Kidney (tissue), 14 donors: ENCODE measurements around the gene PDE1C. TPM values are rescaled to one million over a fixed set of nuclear protein-coding genes. Genes with fewer than 3 reads are reported as not detected.

Experiments used
- DNase-seq, 5 donors: peaks; one replicate each; pipeline ENCODE4 v3.0.0-alpha.2; 2013 to 2020
- FAIRE-seq: peaks from 2 replicates; lab custom pipeline; 2012; peaks lifted over from hg19 to GRCh38; lab: Jason Lieb, UNC
- H3K27ac ChIP-seq, 2 donors: one replicate each; pipeline ENCODE4 v1.7.0; 2013; ENCODE audit warnings: low read depth in 2 of 2, low read length in 2 of 2, inconsistent platforms in 1 of 2
- H3K27me3 ChIP-seq: one replicate; pipeline ENCODE4 v1.7.1; 2013; ENCODE audit warnings: low read length, inconsistent platforms; ENCODE audit not compliant: control insufficient read depth, insufficient read depth
- H3K36me3 ChIP-seq, 3 donors: one replicate each; pipeline versions ENCODE4 v1.7.0 to v1.7.1; 2013; ENCODE audit warnings: low read length in 3 of 3, control low read depth in 1 of 3, inconsistent platforms in 1 of 3; ENCODE audit not compliant: insufficient read depth in 3 of 3, control insufficient read depth in 2 of 3
- H3K4me1 ChIP-seq, 3 donors: one replicate each; pipeline versions ENCODE4 v1.7.0 to v1.7.1; 2013; ENCODE audit warnings: low read length in 3 of 3, inconsistent platforms in 1 of 3, low read depth in 1 of 3; ENCODE audit not compliant: control insufficient read depth in 2 of 3, insufficient read depth in 2 of 3
- H3K4me3 ChIP-seq, 3 donors: one replicate each; pipeline versions ENCODE4 v1.7.0 to v1.8.1; 2013; ENCODE audit warnings: low read length in 3 of 3, control low read depth in 1 of 3, inconsistent platforms in 1 of 3
- H3K9ac ChIP-seq, 3 donors: one replicate each; pipeline versions ENCODE4 v1.7.0 to v1.7.1; 2013; ENCODE audit warnings: low read length in 3 of 3, control low read depth in 1 of 3, inconsistent platforms in 1 of 3
- H3K9me3 ChIP-seq, 3 donors: one replicate each; pipeline versions ENCODE4 v1.7.0 to v1.7.1; 2013; ENCODE audit warnings: low read length in 3 of 3, control low read depth in 1 of 3, inconsistent platforms in 1 of 3; ENCODE audit not compliant: control insufficient read depth in 2 of 3, insufficient read depth in 1 of 3
- intact Hi-C: fragments of 100-400 bp; cut with DNase I; formaldehyde crosslinking; loops from one replicate; pipeline ENCODE4 v1.11.1; 2022
- polyA plus RNA-seq: library from polyadenylated mRNA; stranded (reverse); fragments of 350-450 nt; fragmentation: Illumina TruSeq; extraction: RNeasy Lipid Tissue Mini Kit (QIAGEN cat#74804); gene quantifications from one replicate; pipeline ENCODE4 v1.2.3, GENCODE V29; 2014; ENCODE audit warnings: low read depth, low replicate concordance; ENCODE audit not compliant: insufficient read depth
- total RNA-seq: library from RNA; stranded (reverse); fragmentation: NEBNext Ultra II Directional; extraction: Animal tissue kit (Norgen Biotek cat#: 25700); gene quantifications from one replicate; pipeline ENCODE4 v1.2.1, GENCODE V29; 2021
- TF ChIP-seq, protein P1 (sequence below): IDR thresholded peaks from 3 replicates; pipeline ENCODE4 v1.5.1; 2012; ENCODE audit warnings: mild to moderate bottlenecking, moderate library complexity, borderline replicate concordance; ENCODE audit not compliant: insufficient read depth; ENCODE audit errors: extremely low read depth
- donor health status: control.
- donor health status: control.
- donor health status: control.
- donor health status: control.
- donor health status: control.
- donor health status: DM: yes; HTN: yes; CAD: no.
- donor health status: Normal renal cell carcinoma (clear cell type).

PDE1C gene
- total and polyA plus RNA-seq, 2 donors from 2014 or later = 3.3 to 5.5 TPM

DNA sequence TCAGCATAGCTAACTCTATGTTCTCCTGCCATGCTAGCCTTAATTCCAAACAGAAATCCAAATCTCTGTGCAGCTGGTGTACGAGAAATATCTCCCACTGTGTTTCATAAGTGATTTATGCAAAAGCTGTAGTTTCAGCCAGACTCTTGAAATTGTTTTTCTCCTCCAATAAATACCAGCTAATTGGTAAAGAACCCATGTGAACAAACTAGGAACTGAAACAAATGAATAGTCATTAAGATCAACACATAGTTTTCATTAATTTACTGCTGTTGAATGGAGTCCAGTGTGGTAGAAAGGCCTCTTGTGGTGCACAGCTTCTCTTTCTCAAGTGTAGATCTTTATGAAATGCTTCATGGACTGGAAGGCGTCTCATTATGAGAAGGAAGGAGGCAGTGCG is 364.8 kb downstream of the PDE1C start:
- Histone ChIP-seq H3K4me1 (no peaks in the 10 kb centered on the region), H3K36me3 (no peaks in the 10 kb centered on the region), H3K9me3 (no peaks in the 10 kb centered on the region), H3K4me3 (no peak overlapping the region), H3K27ac (no peak overlapping the region), H3K27me3 (no peaks in the 10 kb centered on the region), H3K9ac (no peak overlapping the region)
- DNase-seq (no peak), FAIRE-seq (no peak)
- intact Hi-C loops = no loop called here
- TF ChIP-seq, protein P1, sequence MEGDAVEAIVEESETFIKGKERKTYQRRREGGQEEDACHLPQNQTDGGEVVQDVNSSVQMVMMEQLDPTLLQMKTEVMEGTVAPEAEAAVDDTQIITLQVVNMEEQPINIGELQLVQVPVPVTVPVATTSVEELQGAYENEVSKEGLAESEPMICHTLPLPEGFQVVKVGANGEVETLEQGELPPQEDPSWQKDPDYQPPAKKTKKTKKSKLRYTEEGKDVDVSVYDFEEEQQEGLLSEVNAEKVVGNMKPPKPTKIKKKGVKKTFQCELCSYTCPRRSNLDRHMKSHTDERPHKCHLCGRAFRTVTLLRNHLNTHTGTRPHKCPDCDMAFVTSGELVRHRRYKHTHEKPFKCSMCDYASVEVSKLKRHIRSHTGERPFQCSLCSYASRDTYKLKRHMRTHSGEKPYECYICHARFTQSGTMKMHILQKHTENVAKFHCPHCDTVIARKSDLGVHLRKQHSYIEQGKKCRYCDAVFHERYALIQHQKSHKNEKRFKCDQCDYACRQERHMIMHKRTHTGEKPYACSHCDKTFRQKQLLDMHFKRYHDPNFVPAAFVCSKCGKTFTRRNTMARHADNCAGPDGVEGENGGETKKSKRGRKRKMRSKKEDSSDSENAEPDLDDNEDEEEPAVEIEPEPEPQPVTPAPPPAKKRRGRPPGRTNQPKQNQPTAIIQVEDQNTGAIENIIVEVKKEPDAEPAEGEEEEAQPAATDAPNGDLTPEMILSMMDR = no peak

DNA sequence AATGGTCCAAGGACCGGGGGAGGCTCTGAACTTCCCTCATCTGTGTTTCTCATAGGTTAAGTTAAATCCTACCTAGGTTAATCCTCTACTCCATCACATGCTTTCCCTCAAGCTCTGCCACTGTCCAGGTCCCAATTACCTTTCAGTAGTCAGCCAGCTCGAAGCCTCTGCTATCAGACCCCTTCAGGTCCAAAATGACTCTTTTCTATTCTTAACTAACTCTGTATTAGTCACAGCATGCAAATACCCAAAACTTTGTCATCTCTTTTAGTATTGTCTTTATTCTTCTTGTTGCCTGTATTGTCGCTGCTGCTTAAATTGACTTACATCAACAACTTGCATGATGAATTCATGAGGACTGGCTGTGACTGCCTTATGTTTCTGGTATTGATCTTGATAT is 367.9 kb downstream of the PDE1C start:
- no peak for FAIRE-seq
- H3K27me3 ChIP-seq = no peaks in the 10 kb centered on the region
- TF ChIP-seq, protein P1 = no peak
- no peaks in the 10 kb centered on the region for H3K4me1 ChIP-seq
- H3K27ac ChIP-seq = no peak overlapping the region
- intact Hi-C loops = no loop called here
- no peaks in the 10 kb centered on the region for H3K36me3 ChIP-seq
- H3K9ac ChIP-seq = no peak overlapping the region
- DNase-seq = no peak
- H3K4me3 ChIP-seq = no peak overlapping the region
- no peaks in the 10 kb centered on the region for H3K9me3 ChIP-seq
